ENCODE data around the gene USP11.

The USP11 gene

DNA sequence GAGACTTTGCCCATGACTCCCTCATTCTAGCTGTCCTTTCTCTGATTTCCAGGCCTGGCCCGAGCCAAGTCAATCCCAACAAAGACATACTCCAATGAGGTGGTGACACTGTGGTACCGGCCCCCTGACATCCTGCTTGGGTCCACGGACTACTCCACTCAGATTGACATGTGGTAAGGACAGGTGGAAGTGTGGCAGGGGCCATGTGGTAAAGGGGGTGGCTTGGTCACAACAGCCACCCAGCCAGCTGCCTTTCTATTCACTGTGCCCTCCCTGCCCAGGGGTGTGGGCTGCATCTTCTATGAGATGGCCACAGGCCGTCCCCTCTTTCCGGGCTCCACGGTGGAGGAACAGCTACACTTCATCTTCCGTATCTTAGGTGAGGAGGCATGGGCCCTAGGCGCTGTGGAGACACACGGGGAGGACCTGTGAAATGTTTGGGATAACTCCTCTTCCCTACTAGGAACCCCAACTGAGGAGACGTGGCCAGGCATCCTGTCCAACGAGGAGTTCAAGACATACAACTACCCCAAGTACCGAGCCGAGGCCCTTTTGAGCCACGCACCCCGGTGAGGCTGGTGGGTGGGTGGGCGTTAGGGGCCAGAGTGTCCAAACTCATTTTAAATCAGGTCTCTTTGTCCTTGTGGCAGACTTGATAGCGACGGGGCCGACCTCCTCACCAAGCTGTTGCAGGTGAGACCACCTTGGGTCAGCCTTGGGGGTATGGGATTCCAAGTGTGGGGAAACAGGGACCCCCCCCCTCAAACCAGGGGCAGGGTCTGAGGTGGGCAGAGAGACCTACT, 6.1 kb upstream of the USP11 start:
- no peak for DNase-seq

DNA sequence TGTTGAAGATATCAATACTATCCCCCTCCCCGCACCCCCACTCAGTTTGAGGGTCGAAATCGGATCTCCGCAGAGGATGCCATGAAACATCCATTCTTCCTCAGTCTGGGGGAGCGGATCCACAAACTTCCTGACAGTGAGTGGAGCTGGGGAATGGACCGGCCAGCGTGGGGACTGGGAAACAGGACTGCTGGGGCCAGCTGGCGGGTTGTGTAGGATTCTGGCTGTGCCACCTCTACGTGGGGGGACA, 5.5 kb upstream of the USP11 start:
- DNase-seq: no peak

DNA sequence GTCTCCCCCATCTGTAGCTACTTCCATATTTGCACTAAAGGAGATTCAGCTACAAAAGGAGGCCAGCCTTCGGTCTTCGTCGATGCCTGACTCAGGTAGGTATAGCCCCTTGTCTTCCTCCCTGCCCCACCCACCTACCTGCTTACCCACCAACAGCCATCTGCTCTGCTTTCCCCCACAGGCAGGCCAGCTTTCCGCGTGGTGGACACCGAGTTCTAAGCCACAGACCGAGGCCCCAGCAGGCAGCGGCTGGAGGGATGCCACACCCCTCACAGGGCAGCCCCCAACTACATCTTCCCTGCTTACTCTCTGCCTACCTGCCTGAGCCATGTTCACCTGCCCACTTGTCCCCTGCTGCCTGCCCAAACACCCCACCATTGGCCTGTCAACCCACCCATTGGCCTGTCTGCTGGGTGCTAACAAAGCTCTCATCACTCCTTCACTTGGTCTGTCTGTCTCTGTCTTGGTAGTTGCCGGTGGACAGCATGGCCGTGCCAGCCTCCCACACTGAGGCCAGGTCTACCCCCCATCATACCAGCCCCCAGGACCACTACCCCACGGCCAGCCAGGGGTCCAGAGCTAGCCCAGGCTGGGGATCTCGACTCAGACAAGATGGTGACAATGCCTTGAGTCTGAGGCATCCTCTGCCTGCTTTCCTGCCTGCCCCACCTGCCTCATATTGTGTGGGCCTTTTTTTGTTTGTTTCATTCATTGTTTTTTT, 4.1 kb upstream of the USP11 start:
- no peak for DNase-seq

DNA sequence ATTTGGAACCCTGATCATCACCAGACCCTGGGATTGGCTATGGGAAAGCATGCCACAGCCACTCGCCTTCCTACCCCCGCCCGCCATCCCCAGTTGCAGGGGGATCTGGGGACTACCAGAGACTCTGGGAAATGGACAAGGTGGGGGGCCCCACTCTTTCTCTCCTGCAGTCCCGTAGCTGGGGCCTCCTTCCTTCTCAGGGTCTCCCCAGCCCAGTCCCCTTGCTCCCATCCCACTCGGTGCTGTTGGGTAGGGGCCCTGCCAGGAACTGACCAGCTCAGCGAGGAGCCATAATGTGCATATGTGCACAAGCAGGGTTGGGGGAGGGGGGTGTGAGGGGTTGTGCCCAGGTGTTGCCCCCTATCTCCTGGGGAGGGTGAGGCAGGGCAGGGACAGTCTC, 3.4 kb upstream of the USP11 start:
- no peak for DNase-seq

DNA sequence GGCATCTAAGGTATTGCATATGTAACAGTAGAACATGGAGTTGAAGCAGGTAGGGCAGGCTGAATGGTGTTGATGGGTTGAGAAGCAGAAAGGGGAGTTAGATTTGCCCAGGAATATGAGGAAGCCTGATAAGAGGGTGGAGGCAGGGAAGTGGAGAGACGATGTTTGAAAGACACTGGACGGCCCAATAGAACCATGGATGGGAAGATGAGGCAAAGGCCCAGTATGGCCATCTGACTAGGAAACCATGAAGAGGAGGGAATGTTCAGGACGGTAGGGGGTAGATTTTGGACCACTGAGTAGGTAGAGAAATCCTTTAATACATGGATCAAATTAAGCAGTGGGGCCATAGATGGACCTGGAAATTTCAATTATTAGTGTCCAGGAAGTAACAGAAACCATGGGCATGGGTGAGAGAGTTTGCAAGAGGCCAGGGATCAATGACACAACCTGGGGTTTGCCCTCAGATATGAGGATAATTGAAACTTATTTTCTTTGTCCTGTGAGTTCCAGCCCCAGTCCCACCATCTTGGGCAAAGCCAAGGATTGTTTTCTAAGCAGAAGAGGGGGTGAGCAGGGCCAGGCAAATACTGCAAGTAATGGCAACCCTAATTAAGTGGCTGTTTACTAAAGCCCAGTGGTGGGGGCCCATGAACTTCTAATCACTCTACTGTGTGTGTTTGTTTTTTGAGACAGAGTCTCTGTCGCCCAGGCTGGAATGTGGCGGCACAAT, 2.5 kb upstream of the USP11 start:
- DNase-seq: no peak

DNA sequence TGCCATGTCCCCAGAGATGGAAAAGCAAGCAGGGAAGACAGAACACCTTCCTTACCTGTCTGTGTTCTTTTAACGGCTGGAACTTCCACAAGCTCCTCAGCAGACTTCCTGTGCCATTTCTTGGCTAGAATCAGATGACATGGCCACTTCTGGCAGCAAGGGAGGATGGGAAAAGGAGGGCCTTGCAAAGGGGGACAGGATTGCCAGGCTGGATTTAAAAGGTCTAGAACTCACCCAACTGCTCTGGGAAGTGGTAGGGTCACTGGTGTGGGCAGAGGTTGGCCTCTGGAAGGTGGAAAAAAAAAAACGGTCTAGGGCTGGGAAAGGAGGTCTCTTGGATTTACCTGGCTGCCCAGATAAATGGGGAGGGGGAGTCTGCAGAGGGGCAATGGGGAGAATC, 1.6 kb upstream of the USP11 start:
- no peak for DNase-seq

DNA sequence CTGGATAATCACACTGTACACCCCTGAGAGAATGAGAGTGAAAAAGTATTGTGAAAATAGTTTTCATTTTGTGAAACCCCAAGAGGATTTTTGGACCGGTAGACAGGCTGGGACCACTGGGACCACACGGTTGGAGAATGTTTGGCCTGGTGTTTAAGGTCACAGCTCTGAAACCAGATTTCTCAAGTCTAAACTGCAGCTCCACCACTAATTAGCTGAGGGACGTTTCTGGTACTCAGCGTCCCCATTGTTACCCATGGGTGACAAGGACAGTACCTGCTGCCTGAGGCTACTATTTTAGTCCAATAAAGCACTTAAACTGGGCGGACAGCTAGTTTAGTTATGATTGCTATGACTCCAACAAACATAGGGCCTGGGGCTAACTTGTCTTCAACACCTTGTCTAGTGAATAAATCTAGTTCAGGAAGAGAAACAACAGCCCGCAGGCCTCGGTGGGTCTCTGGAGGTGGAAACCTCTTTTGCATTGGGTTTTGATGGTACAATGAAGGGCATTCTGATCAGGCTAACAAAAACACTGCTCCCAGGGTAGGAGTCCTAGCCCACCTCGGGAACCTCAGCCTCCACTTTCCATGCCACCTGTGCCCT, 509 bp upstream of the USP11 start:
- no peak for DNase-seq

DNA sequence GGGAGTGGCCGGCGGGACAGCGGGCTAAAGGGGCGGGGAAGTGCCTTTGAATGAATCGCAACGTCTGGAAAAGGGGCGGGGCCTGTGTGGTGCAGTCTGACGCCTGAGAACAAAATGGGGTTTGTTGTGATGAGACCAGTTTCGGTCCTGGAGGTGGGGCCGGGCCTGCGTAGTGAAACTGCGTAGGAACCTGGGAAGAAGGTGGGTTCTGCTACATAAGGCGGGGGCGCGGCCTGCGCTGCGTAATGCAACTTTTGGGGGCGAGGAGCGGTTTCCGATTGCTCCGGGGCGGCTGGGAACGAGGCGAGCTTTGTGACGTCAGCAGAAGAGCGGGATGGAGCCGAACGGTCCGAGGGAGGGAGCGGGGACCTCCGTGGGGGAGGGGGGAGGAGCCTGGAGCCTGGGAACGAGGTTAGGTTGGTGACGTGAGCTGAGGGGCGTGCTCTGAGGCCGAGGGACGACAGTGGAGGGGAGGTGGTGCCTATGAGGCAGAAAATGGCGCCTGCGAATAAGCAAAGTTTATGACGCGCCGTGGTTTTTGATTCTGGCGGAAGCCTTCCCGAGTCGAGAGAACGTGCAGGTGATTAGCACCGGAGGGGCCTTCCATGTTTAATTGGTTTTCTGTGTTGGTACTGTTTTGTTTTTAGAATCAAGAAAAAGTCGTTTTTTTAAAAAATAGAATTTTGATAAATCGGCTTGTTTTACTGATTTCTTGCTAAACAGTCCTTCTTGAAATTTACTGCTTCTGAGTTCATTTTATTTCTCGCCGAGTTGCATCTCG, 714 bp downstream of the USP11 start:
- DNase-seq: peak; percentile 63

DNA sequence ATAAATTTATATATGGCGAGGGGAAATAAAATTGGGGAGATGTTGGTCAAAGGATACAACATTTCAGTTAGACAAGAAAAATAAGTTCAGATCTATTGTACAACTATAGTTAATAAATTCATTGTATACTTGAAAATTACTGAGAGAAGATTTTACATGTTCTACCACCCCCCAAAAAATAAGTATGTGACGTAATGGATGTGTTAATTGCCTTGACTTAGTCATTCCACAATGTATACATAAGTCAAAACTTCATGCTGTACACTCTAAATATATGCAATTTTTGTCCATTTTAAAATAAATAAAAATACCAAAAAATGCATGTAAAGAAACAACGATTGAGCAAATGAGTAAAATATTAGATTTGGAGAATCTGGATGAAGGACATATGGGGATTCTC, 1.8 kb downstream of the USP11 start:
- no peak for DNase-seq

DNA sequence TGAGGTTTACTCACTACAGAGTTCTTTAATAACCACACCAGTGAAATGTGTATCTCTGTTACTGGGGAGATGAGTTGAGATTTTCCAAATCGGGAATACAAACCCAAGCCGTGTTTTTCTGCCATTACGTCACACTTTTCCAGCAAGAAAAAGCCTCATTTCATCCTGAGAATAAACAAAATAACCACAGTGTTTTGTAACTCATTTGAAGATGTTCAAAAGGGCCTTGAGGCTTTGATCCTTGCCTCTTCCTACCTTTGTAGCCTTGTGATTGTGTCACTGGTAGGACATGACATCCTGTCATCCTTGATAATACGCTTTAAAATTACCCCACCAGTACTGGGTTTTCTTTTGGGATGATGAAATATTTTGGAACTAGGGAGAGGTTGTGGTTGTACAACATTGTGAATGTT, 2.9 kb downstream of the USP11 start:
- no peak for DNase-seq

DNA sequence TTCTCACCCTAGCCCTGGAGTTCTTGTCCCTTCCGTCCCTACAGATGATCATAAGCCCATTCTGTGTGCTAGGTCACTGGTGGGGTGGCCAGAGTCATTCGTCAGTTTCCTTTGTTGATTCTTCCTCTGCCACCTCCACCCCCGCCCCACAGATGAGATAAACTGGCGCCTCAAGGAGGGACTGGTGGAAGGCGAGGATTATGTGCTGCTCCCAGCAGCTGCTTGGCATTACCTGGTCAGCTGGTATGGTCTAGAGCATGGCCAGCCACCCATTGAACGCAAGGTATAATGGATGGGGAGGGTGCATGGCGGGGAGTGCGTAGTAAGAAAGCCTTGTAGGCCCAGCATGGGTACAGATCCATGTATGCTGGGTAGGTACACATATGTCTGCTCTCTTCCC, 6.4 kb downstream of the USP11 start:
- DNase-seq: no peak

DNA sequence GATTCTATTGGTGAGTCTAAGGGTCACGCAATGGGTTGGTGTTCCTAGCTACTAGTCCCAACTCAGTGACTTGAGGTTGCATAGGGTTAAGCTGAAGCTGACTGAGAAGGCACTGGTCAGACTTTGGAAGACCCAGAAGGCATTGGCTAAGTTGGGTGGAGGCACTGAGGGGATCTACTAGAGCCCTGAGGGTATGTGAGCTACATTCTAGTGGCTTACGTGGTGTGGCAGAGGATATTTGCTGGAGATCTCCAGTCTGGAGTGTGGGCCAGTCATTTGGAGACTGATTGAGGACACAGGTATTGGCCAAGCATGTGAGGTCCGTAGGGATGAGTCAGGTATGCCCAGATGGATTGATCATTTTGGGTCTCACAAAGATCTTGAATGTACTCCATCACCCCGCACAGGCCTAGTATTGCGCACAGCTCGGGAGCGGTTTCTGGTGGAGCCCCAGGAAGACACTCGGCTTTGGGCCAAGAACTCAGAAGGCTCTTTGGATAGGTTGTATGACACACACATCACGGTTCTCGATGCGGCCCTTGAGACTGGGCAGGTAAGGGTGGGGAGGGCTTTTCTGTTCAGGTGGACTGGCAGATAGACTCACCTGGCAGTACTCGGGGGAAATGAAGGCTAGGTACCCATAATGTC, 7.2 kb downstream of the USP11 start:
- DNase-seq: no peak

DNA sequence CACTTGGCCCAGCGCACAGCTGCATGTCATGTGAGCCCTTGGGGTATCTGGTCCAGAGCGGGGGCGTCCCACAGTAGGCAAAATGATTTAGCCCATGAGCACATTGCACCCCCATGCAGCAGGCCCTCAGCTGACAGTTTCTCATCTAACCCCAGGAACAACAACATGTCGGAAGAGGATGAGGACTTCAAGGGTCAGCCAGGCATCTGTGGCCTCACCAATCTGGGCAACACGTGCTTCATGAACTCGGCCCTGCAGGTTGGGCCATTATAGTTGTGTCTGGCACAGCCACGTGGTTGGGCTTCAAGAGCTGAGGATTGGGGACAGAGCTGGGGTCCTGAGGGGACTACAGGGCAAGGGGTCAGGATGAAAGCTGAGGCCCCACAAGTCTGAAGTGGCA, 7.8 kb downstream of the USP11 start:
- no peak for DNase-seq

DNA sequence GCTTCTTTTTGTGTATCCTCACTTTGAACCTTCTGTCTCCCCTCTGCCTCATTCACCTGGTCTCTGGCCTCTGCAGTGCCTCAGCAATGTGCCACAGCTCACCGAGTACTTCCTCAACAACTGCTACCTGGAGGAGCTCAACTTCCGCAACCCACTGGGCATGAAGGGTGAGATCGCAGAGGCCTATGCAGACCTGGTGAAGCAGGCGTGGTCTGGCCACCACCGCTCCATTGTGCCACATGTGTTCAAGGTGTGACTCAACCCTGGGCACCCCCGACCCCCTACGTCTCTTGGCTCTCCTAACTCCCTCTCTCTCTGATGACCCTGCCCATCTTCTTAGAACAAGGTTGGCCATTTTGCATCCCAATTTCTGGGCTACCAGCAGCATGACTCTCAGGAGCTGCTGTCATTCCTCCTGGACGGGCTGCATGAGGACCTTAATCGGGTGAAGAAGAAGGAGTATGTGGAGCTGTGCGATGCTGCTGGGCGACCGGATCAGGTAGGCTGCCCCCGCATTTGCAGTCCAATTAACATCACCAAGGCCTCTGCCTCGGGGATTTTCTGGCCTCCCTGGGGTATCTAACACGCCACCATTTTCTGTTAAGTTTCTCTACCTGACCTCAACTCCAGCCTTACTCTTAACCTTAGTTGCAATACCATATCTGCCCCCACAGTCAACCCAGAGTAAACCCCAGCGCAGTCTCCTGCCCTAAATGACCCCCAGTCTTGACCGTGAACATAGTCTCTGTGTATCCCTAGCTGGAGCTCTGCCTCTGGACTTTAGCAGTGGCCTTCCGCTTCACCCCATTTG, 8.6 kb downstream of the USP11 start:
- DNase-seq: no peak

DNA sequence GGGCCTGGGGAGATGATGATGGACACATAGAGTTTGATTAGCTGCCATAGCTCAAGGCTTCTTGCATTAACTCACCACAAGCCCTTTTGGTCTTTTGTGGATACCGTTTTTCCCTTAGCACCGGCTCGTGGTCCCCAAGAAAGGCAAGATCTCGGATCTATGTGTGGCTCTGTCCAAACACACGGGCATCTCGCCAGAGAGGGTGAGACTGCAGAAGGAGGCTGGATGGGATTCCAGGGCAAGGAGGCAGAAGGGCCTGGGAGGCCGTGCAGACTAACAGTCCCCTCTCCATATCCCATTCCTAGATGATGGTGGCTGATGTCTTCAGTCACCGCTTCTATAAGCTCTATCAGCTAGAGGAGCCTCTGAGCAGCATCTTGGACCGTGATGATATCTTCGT, 9.5 kb downstream of the USP11 start:
- no peak for DNase-seq

DNA sequence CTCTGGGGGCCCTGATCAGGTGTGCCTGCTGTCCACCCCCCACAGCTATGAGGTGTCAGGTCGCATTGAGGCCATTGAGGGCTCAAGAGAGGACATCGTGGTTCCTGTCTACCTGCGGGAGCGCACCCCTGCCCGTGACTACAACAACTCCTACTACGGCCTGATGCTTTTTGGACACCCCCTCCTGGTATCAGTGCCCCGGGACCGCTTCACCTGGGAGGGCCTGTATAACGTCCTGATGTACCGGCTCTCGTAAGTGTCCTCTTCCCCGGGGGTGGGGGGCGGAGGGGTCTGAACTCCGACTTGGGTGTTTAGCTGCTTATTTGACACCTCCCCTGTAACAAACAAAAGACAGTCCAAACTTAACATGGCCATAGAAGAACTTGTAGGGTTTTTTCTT, 10.5 kb downstream of the USP11 start:
- no peak for DNase-seq

DNA sequence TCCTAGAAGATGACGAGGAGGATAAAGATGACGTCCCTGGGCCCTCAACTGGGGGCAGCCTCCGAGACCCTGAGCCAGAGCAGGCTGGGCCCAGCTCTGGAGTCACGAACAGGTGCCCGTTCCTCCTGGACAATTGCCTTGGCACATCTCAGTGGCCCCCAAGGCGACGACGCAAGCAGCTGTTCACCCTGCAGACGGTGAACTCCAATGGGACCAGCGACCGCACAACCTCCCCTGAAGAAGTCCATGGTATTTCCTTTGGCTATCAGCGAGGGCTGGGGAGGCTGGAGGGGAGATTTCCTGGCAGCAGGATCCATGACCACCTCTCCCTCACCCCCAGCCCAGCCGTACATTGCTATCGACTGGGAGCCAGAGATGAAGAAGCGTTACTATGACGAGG, 11.9 kb downstream of the USP11 start:
- no peak for DNase-seq

DNA sequence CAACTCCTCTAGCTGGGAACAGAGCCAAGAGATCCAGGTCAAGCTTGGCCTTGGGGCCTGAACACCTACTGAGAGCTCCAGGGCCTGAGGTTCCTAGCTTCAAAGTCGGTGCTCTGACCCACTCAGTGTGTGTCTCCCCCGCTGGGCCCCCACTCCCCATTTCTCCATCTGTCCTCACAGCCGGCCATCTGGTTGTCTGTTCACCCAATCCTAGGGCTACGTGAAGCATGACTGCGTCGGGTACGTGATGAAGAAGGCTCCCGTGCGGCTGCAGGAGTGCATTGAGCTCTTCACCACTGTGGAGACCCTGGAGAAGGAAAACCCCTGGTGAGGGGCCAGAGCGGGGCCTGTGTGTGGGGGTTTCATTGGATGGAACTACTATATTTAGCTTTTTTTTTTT, 12.3 kb downstream of the USP11 start:
- DNase-seq: no peak

DNA sequence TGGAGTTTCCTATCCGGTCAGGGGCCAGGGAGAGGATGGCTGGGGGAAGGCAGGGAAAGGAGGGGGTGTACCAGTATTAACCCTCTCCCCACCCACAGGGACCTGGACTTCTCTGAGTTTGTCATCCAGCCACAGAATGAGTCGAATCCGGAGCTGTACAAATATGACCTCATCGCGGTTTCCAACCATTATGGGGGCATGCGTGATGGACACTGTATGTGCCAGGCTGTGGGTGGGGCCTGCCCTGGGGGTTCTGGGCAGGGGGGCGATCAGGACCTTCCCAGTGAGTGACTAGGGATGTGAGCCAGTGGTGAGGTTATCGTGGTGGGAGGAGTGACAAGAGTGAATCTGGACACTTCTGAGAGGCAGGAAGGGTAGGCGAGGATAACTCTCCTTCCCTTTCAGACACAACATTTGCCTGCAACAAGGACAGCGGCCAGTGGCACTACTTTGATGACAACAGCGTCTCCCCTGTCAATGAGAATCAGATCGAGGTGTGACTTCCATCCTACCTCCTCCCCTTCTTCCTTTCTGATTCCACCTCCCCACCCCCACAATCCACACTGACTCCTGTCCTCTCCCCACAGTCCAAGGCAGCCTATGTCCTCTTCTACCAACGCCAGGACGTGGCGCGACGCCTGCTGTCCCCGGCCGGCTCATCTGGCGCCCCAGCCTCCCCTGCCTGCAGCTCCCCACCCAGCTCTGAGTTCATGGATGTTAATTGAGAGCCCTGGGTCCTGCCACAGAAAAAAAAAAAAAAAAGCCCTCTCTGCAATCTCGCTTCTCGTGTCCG, 14.6 kb downstream of the USP11 start:
- DNase-seq: no peak

DNA sequence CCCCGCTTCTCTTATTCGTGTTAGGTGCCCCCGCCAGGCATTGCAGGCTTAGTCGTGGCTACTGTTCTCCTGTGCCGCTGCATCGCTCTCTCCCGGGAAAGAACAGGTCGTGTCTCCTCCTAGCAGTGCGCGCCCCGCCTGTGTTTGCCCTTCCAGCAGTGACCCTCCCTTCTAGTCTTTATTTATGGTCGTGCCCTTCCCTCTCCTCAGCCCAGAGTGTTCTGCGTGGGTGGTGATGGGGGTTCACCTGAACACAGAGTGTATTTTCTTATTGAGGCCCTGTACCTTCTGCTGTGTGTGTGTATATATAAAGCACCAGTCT, 15.2 kb downstream of the USP11 start:
- no peak for DNase-seq

DNA sequence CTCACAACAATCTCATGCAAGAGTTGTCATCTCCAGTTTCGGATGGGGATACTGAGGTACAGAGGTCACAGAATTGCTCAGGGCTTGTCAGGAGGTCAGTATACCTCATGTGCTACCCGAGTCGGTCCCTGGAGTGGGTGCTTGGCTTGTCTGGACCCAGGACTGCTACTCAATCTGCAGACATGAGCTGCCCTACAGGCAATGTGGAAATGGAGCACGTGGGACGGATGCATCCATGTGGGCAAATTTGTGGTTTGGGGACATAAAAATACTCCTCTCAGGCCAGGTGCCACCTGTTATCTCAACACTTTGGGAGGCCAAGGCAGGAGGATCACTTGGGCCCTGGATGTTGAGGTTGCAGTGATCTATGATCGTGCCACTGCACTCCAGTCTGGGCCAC, 15.8 kb downstream of the USP11 start:
- no peak for DNase-seq

Measured in NCI-H2029 treated with DMSO at 0.1 percent for 48 hours (cell line).